GM21717 (cell line): ENCODE data around the gene GAMT.
A peak's percentile ranks its signal among the peaks of the same experiment; 100 is the strongest.
"Not testable (repeated sequence)": the region's sequence is repeated elsewhere in the genome, so short reads cannot be mapped to it uniquely, and the experiment has no call there.

ENCODE experiments used
- ATAC-seq: cut with Tn5 transposase; IDR thresholded peaks from one replicate; pipeline ENCODE4 v1.9.1; 2021; ENCODE audit warnings: mild to moderate bottlenecking, moderate library complexity; ENCODE audit not compliant: unreplicated experiment

GAMT gene

GRCh38 chr19:1401138-1401888 is at the start of gene GAMT:
Gene GAMT, minus strand, starts transcription at chr19:1401542. Its CDS starts 66 bp downstream, at chr19:1401476.
- no peak for ATAC-seq

GRCh38 chr19:1449467-1450442 is 48.4 kb upstream of the GAMT start, which contains the start of gene APC2:
Gene APC2, plus strand, starts transcription at chr19:1450121. Its CDS starts 2,881 bp downstream, at chr19:1453002.
- ATAC-seq, result no peak

GRCh38 chr19:1447944-1448343 is 46.6 kb upstream of the GAMT start:
- ATAC-seq, result no peak

GRCh38 chr19:1447504-1447903 is 46.2 kb upstream of the GAMT start:
- ATAC-seq, result no peak

- ATAC-seq, result no peak
Measured at GRCh38 chr19:1446713-1447481, 45.6 kb upstream of the GAMT start.

GRCh38 chr19:1445932-1446712 is 44.8 kb upstream of the GAMT start:
- no peak for ATAC-seq

GRCh38 chr19:1445185-1445931 is 44.0 kb upstream of the GAMT start:
- ATAC-seq, result peak; percentile 61

GRCh38 chr19:1441677-1442438 is 40.5 kb upstream of the GAMT start:
- ATAC-seq, result no peak

- ATAC-seq, result no peak
Measured at GRCh38 chr19:1441022-1441426, 39.7 kb upstream of the GAMT start.

GRCh38 chr19:1440418-1440801 is 39.1 kb upstream of the GAMT start:
- no peak for ATAC-seq

GRCh38 chr19:1439525-1440417 is 38.4 kb upstream of the GAMT start:
- ATAC-seq, result not testable (repeated sequence)

GRCh38 chr19:1438933-1439354 is 37.6 kb upstream of the GAMT start:
- ATAC-seq, result no peak

GRCh38 chr19:1438035-1438932 is 36.9 kb upstream of the GAMT start, which contains the start of gene RPS15:
Gene RPS15, plus strand, starts transcription at chr19:1438396. Its CDS starts 30 bp downstream, at chr19:1438426.
- peak; percentile 74 for ATAC-seq

GRCh38 chr19:1437609-1438008 is 36.3 kb upstream of the GAMT start:
- no peak for ATAC-seq

GRCh38 chr19:1435378-1435989 is 34.1 kb upstream of the GAMT start:
- ATAC-seq, result no peak

GRCh38 chr19:1434577-1435060 is 33.3 kb upstream of the GAMT start:
- no peak for ATAC-seq
